Thyroid gland (tissue), 4 donors: ENCODE data around the gene TGM1. TPM values are rescaled to one million over a fixed set of nuclear protein-coding genes. Genes with fewer than 3 reads are reported as not detected.

ENCODE experiments used
- DNase-seq, 2 donors: peaks; one replicate each; pipeline ENCODE4 v3.0.0-alpha.2; 2019
- H3K27ac ChIP-seq, 3 donors: fragments of 200-600 bp; sonication (generic); 1 replicate in 2 of 3; 2 replicates in 1 of 3; pipeline ENCODE4 v1.5.1; 2016 to 2019; ENCODE audit warnings: mild to moderate bottlenecking in 1 of 3, moderate library complexity in 1 of 3
- H3K27me3 ChIP-seq: fragments of 200-600 bp; sonication (generic); one replicate; pipeline ENCODE4 v1.5.1; 2019
- H3K36me3 ChIP-seq, 2 donors: fragments of 200-600 bp; sonication (generic); one replicate each; pipeline ENCODE4 v1.5.1; 2016 to 2019
- H3K4me1 ChIP-seq, 2 donors: fragments of 200-600 bp; sonication (generic); one replicate each; pipeline ENCODE4 v1.5.1; 2017 to 2019
- H3K4me3 ChIP-seq, 3 donors: fragments of 200-600 bp; sonication (generic); replicated peaks in 1 of 3; 1 replicate in 2 of 3; 2 replicates in 1 of 3; pipeline ENCODE4 v1.5.1; 2016; ENCODE audit warnings: mild to moderate bottlenecking in 1 of 3
- H3K9me3 ChIP-seq: fragments of 200-600 bp; sonication (generic); one replicate; pipeline ENCODE4 v1.5.1; 2017
- CTCF ChIP-seq, 6 experiments: fragments of 200-600 bp in 3 of 6; fragments of 450-650 bp in 3 of 6; sonication (generic) in 3 of 6; IDR thresholded peaks; one replicate each; pipeline ENCODE4 v1.5.1; 2016 to 2019; ENCODE audit warnings: antibody characterized with exemption in 6 of 6, mild to moderate bottlenecking in 2 of 6, inconsistent platforms in 1 of 6, moderate library complexity in 1 of 6
- POLR2A ChIP-seq, 2 donors: fragments of 450-650 bp; IDR thresholded peaks; one replicate each; pipeline ENCODE4 v1.6.1; 2017; ENCODE audit warnings: antibody characterized with exemption in 2 of 2, mild to moderate bottlenecking in 2 of 2, moderate library complexity in 1 of 2
- WGBS, 2 donors: methylation state at CpG; one replicate each; pipeline ENCODE4 v1.1.5; 2017; 5-methylcytosine and 5-hydroxymethylcytosine counted together
- intact Hi-C: fragments of 100-400 bp; cut with DNase I; formaldehyde crosslinking; loops from one replicate; pipeline ENCODE4 v1.15.1; 2023
- total RNA-seq, 4 donors: library from RNA; depleted of rRNA; stranded (reverse); fragments of >200 nt; gene quantifications; one replicate each; pipeline ENCODE4 v1.2.3, GENCODE V29; 2016

Gene TGM1
- total RNA-seq, 4 donors from 2014 or later: 1.9 to 2.8 (median 2.0) TPM

DNA sequence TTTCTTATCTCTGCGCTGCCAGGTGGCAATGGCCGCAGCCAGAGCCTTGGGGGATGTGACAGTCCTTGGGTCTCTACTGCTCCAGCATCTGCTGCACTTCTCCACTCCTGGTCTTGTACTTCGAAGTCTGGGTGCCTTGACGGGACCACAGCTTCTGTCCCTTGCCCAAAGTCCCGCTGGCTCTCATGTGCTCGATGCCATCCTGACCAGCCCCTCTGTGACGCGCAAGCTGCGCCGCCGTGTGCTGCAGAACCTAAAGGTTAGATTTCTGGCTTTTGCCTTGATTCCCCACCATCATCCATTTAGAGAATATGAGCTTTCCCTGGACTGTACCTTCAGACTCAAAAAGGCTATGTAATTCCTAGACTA, 41.0 kb upstream of the TGM1 start:
- TF ChIP-seq POLR2A (IDR thresholded peaks at IDR 0.05) (no peak), CTCF (IDR thresholded peaks at IDR 0.05) (no peak)
- intact Hi-C loops: no loop called here
- no peak for DNase-seq
- Histone ChIP-seq H3K36me3 (peaks cover 43 to 49% of the 10 kb centered on the region in 2 donors), H3K27me3 (no peaks in the 10 kb centered on the region), H3K27ac (no peak overlapping the region), H3K4me1 (peaks cover 11 to 16% of the 10 kb centered on the region in 2 donors), H3K4me3 (no peak overlapping the region), H3K9me3 (no peaks in the 10 kb centered on the region)
- 91 to 100% methylated on average over 11 of the region's 11 CpGs for WGBS, 2 donors

DNA sequence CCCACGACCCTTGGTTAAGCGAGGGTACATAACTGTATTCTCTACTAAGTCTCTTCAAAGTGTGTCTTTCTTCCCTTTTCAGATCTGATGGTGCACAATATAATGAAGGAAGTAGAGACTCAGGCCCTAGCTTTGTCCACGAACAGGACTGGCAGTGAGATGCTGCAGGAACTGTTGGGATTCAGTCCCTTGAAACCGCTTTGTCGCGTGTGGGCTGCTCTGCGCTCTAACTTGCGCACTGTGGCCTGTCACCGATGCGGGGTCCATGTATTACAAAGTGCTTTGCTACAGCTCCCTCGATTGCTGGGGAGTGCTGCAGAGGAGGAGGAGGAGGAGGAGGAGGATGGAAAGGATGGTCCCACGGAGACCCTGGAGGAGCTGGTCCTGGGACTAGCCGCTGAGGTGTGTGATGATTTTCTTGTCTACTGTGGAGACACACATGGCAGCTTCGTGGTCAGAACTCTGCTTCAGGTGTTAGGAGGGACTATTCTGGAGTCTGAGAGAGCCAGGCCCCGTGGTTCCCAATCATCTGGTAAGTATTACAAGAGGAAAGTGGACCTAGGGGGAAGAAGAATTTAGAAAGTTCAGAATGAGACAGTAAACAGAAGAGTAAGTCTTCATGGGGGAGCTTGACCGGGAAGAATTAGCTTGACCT, 37.5 kb upstream of the TGM1 start:
- peaks cover 15 to 17% of the 10 kb centered on the region in 2 donors for H3K4me1 ChIP-seq
- DNase-seq: no peak
- H3K4me3 ChIP-seq: peak overlapping the region; percentile 48 to 71 (median 68)
- WGBS, 2 donors: 28 to 29% methylated on average over 16 of the region's 16 CpGs
- peak overlapping the region in 1 of 3 donors; percentile 31 for H3K27ac ChIP-seq
- intact Hi-C loops: loop anchor here (2.0 kb wide), 1 partner anchor 58 kb away; the partner anchor contains the start of gene TINF2
- no peaks in the 10 kb centered on the region for H3K9me3 ChIP-seq
- TF ChIP-seq POLR2A (IDR thresholded peaks at IDR 0.05) (no peak), CTCF (IDR thresholded peaks at IDR 0.05) (no peak)
- peaks cover 33 to 39% of the 10 kb centered on the region in 2 donors for H3K36me3 ChIP-seq
- no peaks in the 10 kb centered on the region for H3K27me3 ChIP-seq

GRCh38 chr14:24299255-24300191, 36.5 kb upstream of the TGM1 start, which contains the start of the genes DHRS1 and NOP9:
Gene DHRS1, minus strand, starts transcription at chr14:24299780. Its CDS starts 674 bp downstream, at chr14:24299106.
Gene NOP9, plus strand, starts transcription at chr14:24299850. Its CDS starts 105 bp downstream, at chr14:24299955.
- Histone ChIP-seq H3K4me1 (peaks cover 15 to 17% of the 10 kb centered on the region in 2 donors), H3K4me3 (peak within 1 kb of the TSS; percentile 48 to 71 (median 68)), H3K36me3 (peaks cover 24 to 30% of the 10 kb centered on the region in 2 donors), H3K27ac (peak within 1 kb of the TSS in 2 of 3 donors; percentile 31 to 54), H3K27me3 (no peaks in the 10 kb centered on the region), H3K9me3 (no peaks in the 10 kb centered on the region)
- WGBS, 2 donors: 2% methylated on average over 11 to 27 of the region's 75 CpGs
- intact Hi-C loops: loop anchor here (2.0 kb wide), 1 partner anchor 57 kb away; the partner anchor contains the start of gene TINF2
- TF ChIP-seq CTCF (IDR thresholded peaks at IDR 0.05): no peak
- peak in 1 of 2 donors; percentile 71 for TF ChIP-seq POLR2A (IDR thresholded peaks at IDR 0.05)
- peak; percentile 89 to 90 for DNase-seq

DNA sequence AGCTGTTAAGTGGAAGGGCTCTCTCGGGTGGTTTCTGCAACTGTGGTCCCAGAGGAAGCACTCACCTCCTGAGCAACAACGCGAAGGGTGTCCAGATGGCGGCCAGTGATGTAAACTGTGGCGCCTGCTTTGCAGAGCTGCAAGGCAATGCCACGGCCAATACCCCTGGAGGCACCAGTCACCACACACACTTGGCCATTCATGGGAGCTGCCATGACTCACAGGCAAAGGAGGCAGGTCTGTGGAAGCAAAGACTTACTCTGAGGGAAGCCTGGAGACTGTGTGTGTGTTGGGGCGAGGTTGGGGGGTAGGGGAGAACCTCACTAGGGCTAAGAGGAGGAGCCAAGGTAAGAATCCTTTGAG, 35.9 kb upstream of the TGM1 start:
- Histone ChIP-seq H3K9me3 (no peaks in the 10 kb centered on the region), H3K36me3 (peaks cover 18 to 24% of the 10 kb centered on the region in 2 donors), H3K27me3 (no peaks in the 10 kb centered on the region), H3K27ac (peak overlapping the region in 1 of 3 donors; percentile 31), H3K4me3 (peak overlapping the region in 2 of 3 donors; percentile 68 to 71), H3K4me1 (peaks cover 15 to 17% of the 10 kb centered on the region in 2 donors)
- TF ChIP-seq POLR2A (IDR thresholded peaks at IDR 0.05) (no peak), CTCF (IDR thresholded peaks at IDR 0.05) (no peak)
- intact Hi-C loops: no loop called here
- 42 to 53% methylated on average over 7 of the region's 7 CpGs for WGBS, 2 donors
- DNase-seq: no peak
